ENCODE measurements around the gene ADGB. TPM values are rescaled to one million over a fixed set of nuclear protein-coding genes. Genes with fewer than 3 reads are reported as not detected.

The ADGB gene
- total RNA-seq, 1 donor from 2014 or later = not detected

- no peak overlapping the region for H3K27ac ChIP-seq
- no peak overlapping the region for H3K4me3 ChIP-seq
- intact Hi-C loops (cut with DNase I) = no loop called here
- no peaks in the 10 kb centered on the region for H3K4me1 ChIP-seq
- no peak for DNase-seq (ENCODE audit: extremely low spot score in 2 of 2)
- TF ChIP-seq POLR2AphosphoS5 (IDR thresholded peaks at IDR 0.05; ENCODE audit: insufficient read depth in 1 of 2, low read depth in 1 of 2) = no peak
- no peak for TF ChIP-seq CTCF (IDR thresholded peaks at IDR 0.05)
- no peak for TF ChIP-seq POLR2A (IDR thresholded peaks at IDR 0.05)
- no peaks in the 10 kb centered on the region for H3K36me3 ChIP-seq
- H3K9me3 ChIP-seq = no peaks in the 10 kb centered on the region
- H3K27me3 ChIP-seq = no peaks in the 10 kb centered on the region
Measured at GRCh38 chr6:146651482-146651863, 52.7 kb downstream of the ADGB start.

- H3K27me3 ChIP-seq = no peaks in the 10 kb centered on the region
- H3K4me3 ChIP-seq = no peak overlapping the region
- no peaks in the 10 kb centered on the region for H3K9me3 ChIP-seq
- no peaks in the 10 kb centered on the region for H3K4me1 ChIP-seq
- H3K36me3 ChIP-seq = no peaks in the 10 kb centered on the region
- DNase-seq (ENCODE audit: extremely low spot score in 2 of 2) = no peak
- H3K27ac ChIP-seq = no peak overlapping the region
- TF ChIP-seq POLR2AphosphoS5 (IDR thresholded peaks at IDR 0.05; ENCODE audit: insufficient read depth in 1 of 2, low read depth in 1 of 2) = no peak
- TF ChIP-seq POLR2A (IDR thresholded peaks at IDR 0.05) = no peak
- TF ChIP-seq CTCF (IDR thresholded peaks at IDR 0.05) = no peak
- intact Hi-C loops (cut with DNase I) = no loop called here
Measured at GRCh38 chr6:146657432-146657831, 58.7 kb downstream of the ADGB start.

- H3K9me3 ChIP-seq = no peaks in the 10 kb centered on the region
- TF ChIP-seq CTCF (IDR thresholded peaks at IDR 0.05) = no peak
- no peak for TF ChIP-seq POLR2A (IDR thresholded peaks at IDR 0.05)
- no peak for TF ChIP-seq POLR2AphosphoS5 (IDR thresholded peaks at IDR 0.05; ENCODE audit: insufficient read depth in 1 of 2, low read depth in 1 of 2)
- no peak for DNase-seq (ENCODE audit: extremely low spot score in 2 of 2)
- no peak overlapping the region for H3K4me3 ChIP-seq
- intact Hi-C loops (cut with DNase I) = no loop called here
- H3K36me3 ChIP-seq = no peaks in the 10 kb centered on the region
- no peaks in the 10 kb centered on the region for H3K27me3 ChIP-seq
- no peaks in the 10 kb centered on the region for H3K4me1 ChIP-seq
- H3K27ac ChIP-seq = no peak overlapping the region
Measured at GRCh38 chr6:146664871-146665360, 66.1 kb downstream of the ADGB start.

GRCh38 chr6:146666909-146667308, 68.1 kb downstream of the ADGB start:
- H3K9me3 ChIP-seq = no peaks in the 10 kb centered on the region
- TF ChIP-seq CTCF (IDR thresholded peaks at IDR 0.05) = no peak
- no peak for TF ChIP-seq POLR2AphosphoS5 (IDR thresholded peaks at IDR 0.05; ENCODE audit: insufficient read depth in 1 of 2, low read depth in 1 of 2)
- no peak for TF ChIP-seq POLR2A (IDR thresholded peaks at IDR 0.05)
- intact Hi-C loops (cut with DNase I) = no loop called here
- H3K27me3 ChIP-seq = no peaks in the 10 kb centered on the region
- DNase-seq (ENCODE audit: extremely low spot score in 2 of 2) = no peak
- H3K27ac ChIP-seq = no peak overlapping the region
- H3K4me3 ChIP-seq = no peak overlapping the region
- H3K36me3 ChIP-seq = no peaks in the 10 kb centered on the region
- no peaks in the 10 kb centered on the region for H3K4me1 ChIP-seq

GRCh38 chr6:146670161-146670560, 71.4 kb downstream of the ADGB start:
- DNase-seq (ENCODE audit: extremely low spot score in 2 of 2) = no peak
- H3K4me1 ChIP-seq = no peaks in the 10 kb centered on the region
- no peaks in the 10 kb centered on the region for H3K36me3 ChIP-seq
- no peak overlapping the region for H3K4me3 ChIP-seq
- intact Hi-C loops (cut with DNase I) = no loop called here
- H3K27ac ChIP-seq = no peak overlapping the region
- TF ChIP-seq POLR2AphosphoS5 (IDR thresholded peaks at IDR 0.05; ENCODE audit: insufficient read depth in 1 of 2, low read depth in 1 of 2) = no peak
- no peak for TF ChIP-seq CTCF (IDR thresholded peaks at IDR 0.05)
- TF ChIP-seq POLR2A (IDR thresholded peaks at IDR 0.05) = no peak
- no peaks in the 10 kb centered on the region for H3K27me3 ChIP-seq
- no peaks in the 10 kb centered on the region for H3K9me3 ChIP-seq
